K562 (cell line): ENCODE results near the gene PTPRU. TPM values are rescaled to one million over a fixed set of nuclear protein-coding genes. Genes with fewer than 3 reads are reported as not detected.

Source experiments
- ATAC-seq: fragments of 200-7000 bp; cut with Tn5 transposase; 3 replicates; pipeline ENCODE4 v1.9.1; 2020; ENCODE audit warnings: moderate library complexity
- BruUV-seq: library from RNA; stranded (reverse); fragments of 400-500 nt; replicated peaks from 2 replicates; lab custom pipeline; 2021; lab: Mats Ljungman, UMichigan
- CTCF ChIA-PET: fragments of 300-600 bp; formaldehyde crosslinking; extraction: SDS; loops from one replicate; lab custom pipeline; 2021; ENCODE audit warnings: low intra/inter-chr PET ratio; lab: Yijun Ruan, JAX
- POLR2A ChIA-PET: fragments of 300-600, 350-650 bp; sonication (Branson Sonifier 250); formaldehyde crosslinking; extraction: SDS; loops from one replicate; lab custom pipeline; 2021; ENCODE audit warnings: antibody characterized with exemption, inconsistent platforms; lab: Yijun Ruan, JAX
- DNase-seq, 4 experiments: peaks; one replicate each; pipeline versions ENCODE4 v3.0.0 to v3.0.0-alpha.2; 2011 to 2018; ENCODE audit warnings: low spot score in 3 of 4, mixed read lengths in 3 of 4; ENCODE audit errors: extremely low read depth in 1 of 4
- FAIRE-seq: peaks from 2 replicates; lab custom pipeline; 2011; peaks lifted over from hg19 to GRCh38; lab: Jason Lieb, UNC
- H2AFZ ChIP-seq: 2 replicates; pipeline ENCODE4 v1.6.0; 2011; ENCODE audit warnings: low read depth, low read length, control low read depth, inconsistent platforms
- H3K27ac ChIP-seq: fragments of 200-600 bp; 3 replicates; pipeline ENCODE4 v1.8.0; 2011; ENCODE audit warnings: low read depth, mild to moderate bottlenecking, control low read depth, inconsistent platforms, low read length, moderate library complexity, mixed read lengths; ENCODE audit errors: extremely low read depth
- H3K27me3 ChIP-seq, 2 experiments: fragments of 300-600 bp in 1 of 2; 2 replicates in 1 of 2; 3 replicates in 1 of 2; pipeline versions ENCODE4 v1.6.0 to v1.8.0; 2011; ENCODE audit warnings: inconsistent platforms in 2 of 2, low read length in 2 of 2, mild to moderate bottlenecking in 1 of 2, mixed read lengths in 1 of 2, moderate library complexity in 1 of 2; ENCODE audit not compliant: control insufficient read depth in 2 of 2, insufficient read depth in 2 of 2
- H3K36me3 ChIP-seq: fragments of 300-600 bp; 3 replicates; pipeline ENCODE4 v1.8.0; 2011; ENCODE audit warnings: mild to moderate bottlenecking, low read length, inconsistent platforms; ENCODE audit not compliant: control insufficient read depth, insufficient read depth
- H3K4me1 ChIP-seq, 2 experiments: fragments of 200-600 bp in 1 of 2; replicated peaks in 1 of 2; 2 replicates in 1 of 2; 3 replicates in 1 of 2; pipeline versions ENCODE4 v1.5.1 to v1.8.0; 2011; ENCODE audit warnings: inconsistent platforms in 2 of 2, low read length in 2 of 2, mild to moderate bottlenecking in 1 of 2, mixed read lengths in 1 of 2, moderate library complexity in 1 of 2; ENCODE audit not compliant: control insufficient read depth in 2 of 2, insufficient read depth in 2 of 2
- H3K4me2 ChIP-seq: 2 replicates; pipeline ENCODE4 v1.6.1; 2011; ENCODE audit warnings: low read length, control low read depth, inconsistent platforms, mixed read lengths; ENCODE audit not compliant: insufficient read depth
- H3K4me3 ChIP-seq: fragments of 200-600 bp; sonication (generic), shearing (Covaris generic); 2 replicates; pipeline ENCODE4 v1.5.1; 2016; ENCODE audit warnings: control low read depth, inconsistent platforms
- H3K79me2 ChIP-seq: fragments of 200-600 bp; 3 replicates; pipeline ENCODE4 v1.8.0; 2011; ENCODE audit warnings: low read length, inconsistent platforms; ENCODE audit not compliant: control insufficient read depth, insufficient read depth
- H3K9ac ChIP-seq, 2 experiments: 2 replicates each; pipeline versions ENCODE4 v1.6.0 to v1.6.1; 2011; ENCODE audit warnings: low read depth in 2 of 2, low read length in 2 of 2, control low read depth in 1 of 2, inconsistent platforms in 1 of 2, mild to moderate bottlenecking in 1 of 2, mixed read lengths in 1 of 2; ENCODE audit not compliant: insufficient read depth in 1 of 2
- H3K9me1 ChIP-seq: one replicate; pipeline ENCODE4 v1.6.0; 2011; ENCODE audit warnings: inconsistent platforms, mild to moderate bottlenecking, low read length, moderate library complexity; ENCODE audit not compliant: control insufficient read depth, insufficient read depth
- H3K9me3 ChIP-seq: replicated peaks from 2 replicates; pipeline ENCODE4 v1.5.1; 2011; ENCODE audit warnings: low read depth, low read length, inconsistent platforms; ENCODE audit not compliant: control insufficient read depth, insufficient read depth
- H4K20me1 ChIP-seq: replicated peaks from 2 replicates; pipeline ENCODE4 v1.6.1; 2011; ENCODE audit warnings: low read length, inconsistent platforms, mixed read lengths; ENCODE audit not compliant: control insufficient read depth, insufficient read depth
- RBM25 ChIP-seq: fragments of 200-400 bp; formaldehyde crosslinking; IDR thresholded peaks from 2 replicates; pipeline ENCODE4 v1.6.1; 2018; ENCODE audit warnings: low read length, low read depth, moderate library complexity; ENCODE audit not compliant: severe bottlenecking
- SMARCA5 ChIP-seq: fragments of 450-650 bp; IDR thresholded peaks from 2 replicates; pipeline ENCODE4 v1.6.1; 2016
- ZNF695 ChIP-seq: fragments of 450-650 bp; formaldehyde crosslinking; IDR thresholded peaks from 2 replicates; pipeline ENCODE4 v1.4.0; 2020; ENCODE audit warnings: mild to moderate bottlenecking, moderate library complexity
- WGBS: fragments of 100-300 bp; shearing (Covaris generic); methylation state at CpG from one replicate; pipeline ENCODE4 v1.1.6; 2016; ENCODE audit warnings: low coverage, mixed read lengths; ENCODE audit not compliant: insufficient coverage; ENCODE audit errors: missing lambda C conversion rate; 5-methylcytosine and 5-hydroxymethylcytosine counted together
- in situ Hi-C: fragments of 300-500 bp; cut with MboI; formaldehyde crosslinking; loops from 4 replicates; pipeline ENCODE4 v1.15.0; 2018; ENCODE audit warnings: inconsistent platforms, mixed read lengths
- intact Hi-C: fragments of 100-400 bp; cut with micrococcal nuclease; formaldehyde crosslinking; loops from 2 replicates; pipeline ENCODE4 v1.14.2; 2022
- polyA plus RNA-seq, 8 experiments: library from polyadenylated mRNA; depleted of rRNA in 4 of 8; stranded (reverse) in 5 of 8; unstranded in 3 of 8; fragments of >200 nt; fragmentation: Nextera tagmentation in 2 of 8; fragmentation: Illumina TruSeq in 1 of 8; extraction: Ambion mirVana in 2 of 8; extraction: Trizol in 1 of 8; gene quantifications; 2 replicates each; pipeline versions ENCODE4 v1.2.1 to v1.2.3, GENCODE V29; 2011 to 2014; ENCODE audit warnings: inconsistent platforms in 1 of 8, missing spikeins in 1 of 8
- total RNA-seq, 7 experiments: library from RNA; depleted of rRNA in 6 of 7; stranded (reverse); fragments of >200 nt in 6 of 7; fragmentation: Illumina TruSeq in 2 of 7; extraction: Trizol in 2 of 7; gene quantifications; 2 replicates each; pipeline versions ENCODE4 v1.2.1 to v1.2.3, GENCODE V29; 2011 to 2021; ENCODE audit warnings: low replicate concordance in 1 of 7

Gene PTPRU
- total and polyA plus RNA-seq, 9 of the 15 experiments (the other 6 are each of a cell fraction or from before 2014, with no cell fraction given): 0.01 to 2.9 (median 1.0) TPM

GRCh38 chr1:29368936-29369932, 132.9 kb downstream of the PTPRU start:
- intact Hi-C loops (loop anchor here (10.0 kb wide), 1 partner anchor 736 kb away; no protein-coding TSS in a partner anchor), in situ Hi-C loops (no loop called here)
- no peak for DNase-seq
- H4K20me1 ChIP-seq: peaks cover 3% of the 10 kb centered on the region; the same call in 1 of the 2 replicates
- H3K4me3 ChIP-seq: no peak overlapping the region
- no peaks in the 10 kb centered on the region for H3K36me3 ChIP-seq
- ATAC-seq: peak; percentile 58
- no TSS peak for BruUV-seq
- FAIRE-seq: no peak
- ChIA-PET POLR2A (interaction anchor here (0.5 to 0.9 kb wide), 3 partner anchors 38 to 860 kb away, joined by 3 read pairs; no protein-coding TSS in a partner anchor), CTCF (no interaction called here)
- H3K4me1 ChIP-seq: no peaks in the 10 kb centered on the region
- peaks cover 2 to 31% of the 10 kb centered on the region in 2 experiments; a peak in 4 of 5 replicates for H3K27me3 ChIP-seq
- H2AFZ ChIP-seq: no peak overlapping the region
- under 1% methylated on average over 17 of the region's 17 CpGs for WGBS
- no peaks in the 10 kb centered on the region for H3K9me1 ChIP-seq
- TF ChIP-seq RBM25 (peak; percentile 25), SMARCA5 (no peak), ZNF695 (no peak)
- TF ChIP-seq, all 486 proteins: peak for 1
- Histone ChIP-seq H3K4me2 (no peak overlapping the region), H3K27ac (no peak overlapping the region), H3K9me3 (no peaks in the 10 kb centered on the region), H3K79me2 (no peaks in the 10 kb centered on the region), H3K9ac (no peak overlapping the region)
